NCI-H524 (cell line): ENCODE data around the gene COX4I2.
"Not testable (repeated sequence)": the region's sequence is repeated elsewhere in the genome, so short reads cannot be mapped to it uniquely, and the experiment has no call there.

Source experiments
- DNase-seq, 2 experiments: peaks; one replicate each; lab custom pipeline; 2025; lab: John Stamatoyannopoulos, UW

The COX4I2 gene

DNA sequence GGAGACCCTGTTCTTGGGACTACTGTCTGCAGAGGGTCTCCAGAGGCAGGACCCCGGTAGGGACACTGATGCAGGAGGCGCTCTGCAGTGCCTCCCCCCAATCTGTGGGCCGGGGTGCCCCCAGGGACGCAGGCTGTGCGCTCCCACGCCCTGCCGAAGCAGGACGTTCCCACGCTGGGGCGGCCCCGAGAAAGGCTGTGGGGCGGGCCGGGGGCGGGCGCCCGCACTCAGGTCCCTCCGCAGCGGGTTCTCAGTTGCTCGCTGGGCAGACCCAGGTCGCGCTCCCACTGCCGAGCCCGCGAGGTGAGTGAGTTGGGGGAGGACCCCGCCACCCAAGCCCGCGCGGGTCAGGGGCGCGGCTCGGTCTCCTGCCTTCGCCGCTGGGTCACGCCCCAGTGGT lies at the start of gene COX4I2:
TSS of gene COX4I2 (plus strand) at position 253 of the 400 bp plus-strand sequence. CDS start 1,106 bp downstream, outside the sequence.
- DNase-seq: no peak

DNA sequence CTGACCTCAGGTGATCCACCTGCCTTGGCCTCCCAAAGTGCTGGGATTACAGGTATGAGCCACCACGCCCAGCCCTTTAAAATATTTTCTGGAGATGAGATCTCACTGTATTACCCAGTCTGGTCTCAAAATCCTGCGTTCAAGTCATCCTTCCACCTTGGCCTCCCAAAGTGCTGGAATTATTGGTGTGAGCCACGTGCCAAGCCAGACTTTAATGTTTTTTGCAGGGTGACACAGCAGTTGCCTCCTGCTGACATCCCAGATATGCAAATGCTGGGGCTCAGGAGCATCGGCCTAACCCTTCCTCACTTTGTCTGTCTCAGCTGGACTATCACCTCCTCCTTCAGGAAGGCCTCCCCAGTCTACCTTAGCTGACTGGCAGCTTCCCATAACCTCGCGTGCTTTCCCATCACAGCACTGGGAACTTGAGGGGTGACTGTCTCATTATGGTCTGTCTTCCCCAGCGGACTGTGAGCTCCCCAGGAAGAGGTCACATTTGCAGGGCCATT lies 46.9 kb upstream of the COX4I2 start:
- no peak for DNase-seq

DNA sequence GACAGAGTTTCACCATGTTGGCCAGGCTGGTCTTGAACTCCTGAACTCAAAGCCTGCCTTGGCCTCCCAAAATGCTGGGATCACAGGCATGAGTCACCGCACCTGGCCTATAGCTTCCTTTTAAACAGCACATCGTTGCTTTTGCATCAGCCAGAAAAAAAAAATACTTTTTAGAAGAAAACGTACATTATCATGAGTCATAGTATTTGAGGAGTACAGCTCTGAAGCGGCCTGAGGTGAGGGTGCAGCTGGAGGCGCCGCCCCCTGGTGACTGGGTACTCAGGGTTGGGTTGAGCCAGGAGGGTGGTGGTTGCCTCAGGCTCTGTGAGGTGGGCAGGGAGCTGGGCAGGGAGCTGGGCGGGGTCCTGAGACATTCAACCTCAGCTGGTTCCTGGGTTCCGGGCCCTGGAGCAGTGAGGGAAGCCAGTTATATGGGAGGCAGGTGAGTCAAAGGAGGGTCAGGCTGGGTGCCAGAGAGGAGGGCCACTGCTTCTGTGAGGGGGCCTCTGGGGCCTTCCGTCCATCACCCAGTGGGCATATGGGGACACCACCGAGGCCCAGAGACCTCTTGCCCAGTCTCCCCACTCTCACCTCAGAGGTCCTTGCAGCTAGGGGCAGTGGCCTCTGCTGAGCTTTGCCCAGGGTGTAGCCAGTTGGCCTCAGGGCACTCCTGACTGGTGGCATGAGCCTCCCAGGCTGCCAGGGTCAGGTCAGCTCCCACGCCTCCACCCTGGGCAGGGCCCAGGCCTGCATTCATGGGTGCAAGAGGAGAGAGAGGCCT lies 44.3 kb upstream of the COX4I2 start:
- DNase-seq: no peak

DNA sequence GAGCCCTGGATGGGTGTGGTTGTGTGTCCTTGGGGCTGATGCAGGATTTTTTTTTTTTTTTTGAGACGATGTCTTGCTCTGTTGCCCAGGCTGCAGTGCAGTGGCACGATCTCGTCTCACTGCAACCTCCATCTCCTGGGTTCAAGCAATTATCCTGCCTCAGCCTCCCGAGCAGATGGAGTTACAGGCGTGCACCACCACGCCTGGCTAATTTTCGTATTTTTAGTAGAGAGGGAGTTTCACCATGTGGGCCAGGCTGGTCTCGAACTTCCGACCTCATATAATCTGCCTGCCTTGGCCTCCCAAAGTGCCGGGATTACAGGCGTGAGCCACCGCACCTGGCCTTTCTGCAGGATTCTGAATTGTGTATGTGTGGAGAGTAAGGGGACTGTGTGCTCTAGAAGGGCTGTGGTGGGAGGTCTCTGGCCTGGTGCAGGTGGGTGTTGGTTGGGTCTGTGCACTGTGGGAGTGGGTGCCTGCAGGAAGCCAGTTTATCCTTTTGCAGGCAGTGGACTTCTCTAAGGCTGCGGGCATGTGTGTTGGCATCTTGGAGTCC lies 43.6 kb upstream of the COX4I2 start:
- no peak for DNase-seq

DNA sequence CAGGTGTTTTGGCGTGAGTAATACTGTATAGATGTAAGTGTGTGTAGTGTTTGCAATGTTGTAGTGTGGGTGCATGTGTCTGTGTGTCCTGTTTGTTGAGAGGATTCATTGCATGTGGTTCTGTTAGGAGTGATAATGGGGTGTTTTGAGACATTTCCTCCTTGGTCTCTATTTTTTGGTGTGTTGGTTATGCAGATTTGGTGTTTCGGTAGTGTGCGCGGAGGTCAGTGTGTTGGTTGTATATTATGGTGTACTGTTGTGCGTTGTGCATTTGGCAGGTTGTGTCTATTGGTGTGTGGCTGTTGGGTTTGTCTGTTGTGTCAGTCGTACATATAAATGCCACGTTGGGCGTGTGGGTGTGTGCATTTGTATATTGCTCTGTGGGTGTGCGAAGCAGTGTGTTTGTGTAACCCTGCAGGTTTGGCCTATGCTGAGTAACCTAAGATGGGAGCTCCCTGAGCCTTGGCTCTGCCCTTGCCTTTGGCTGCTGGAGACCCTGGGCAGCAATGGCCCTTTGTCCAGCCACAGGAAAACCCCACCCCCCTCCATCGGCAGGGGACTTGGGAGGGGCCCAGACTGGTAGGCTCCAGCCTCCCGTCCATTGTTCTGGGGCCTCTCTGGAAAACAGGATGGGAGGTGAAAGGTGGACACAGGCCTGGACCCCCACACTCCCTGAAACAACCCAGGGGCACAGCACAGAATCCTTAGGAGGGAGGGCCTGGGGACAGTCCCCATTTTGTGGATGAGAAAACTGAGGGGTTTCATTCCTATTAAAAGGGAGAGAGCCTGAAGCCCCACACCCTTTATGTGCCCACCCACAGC lies 42.9 kb upstream of the COX4I2 start:
- DNase-seq: no peak

DNA sequence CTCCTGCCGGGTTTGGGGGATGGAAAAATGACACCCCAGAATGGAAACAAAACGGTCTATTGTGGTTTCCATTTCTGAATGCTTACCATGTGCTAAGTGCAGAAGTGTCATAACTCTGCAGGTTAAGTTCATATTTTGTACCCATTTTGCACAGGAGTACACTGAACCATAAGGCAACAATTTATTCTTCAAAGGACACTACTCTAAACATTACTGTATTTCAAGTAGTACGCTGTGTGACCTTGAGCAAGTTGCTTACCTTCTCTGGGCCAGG lies 42.4 kb upstream of the COX4I2 start:
- no peak for DNase-seq

DNA sequence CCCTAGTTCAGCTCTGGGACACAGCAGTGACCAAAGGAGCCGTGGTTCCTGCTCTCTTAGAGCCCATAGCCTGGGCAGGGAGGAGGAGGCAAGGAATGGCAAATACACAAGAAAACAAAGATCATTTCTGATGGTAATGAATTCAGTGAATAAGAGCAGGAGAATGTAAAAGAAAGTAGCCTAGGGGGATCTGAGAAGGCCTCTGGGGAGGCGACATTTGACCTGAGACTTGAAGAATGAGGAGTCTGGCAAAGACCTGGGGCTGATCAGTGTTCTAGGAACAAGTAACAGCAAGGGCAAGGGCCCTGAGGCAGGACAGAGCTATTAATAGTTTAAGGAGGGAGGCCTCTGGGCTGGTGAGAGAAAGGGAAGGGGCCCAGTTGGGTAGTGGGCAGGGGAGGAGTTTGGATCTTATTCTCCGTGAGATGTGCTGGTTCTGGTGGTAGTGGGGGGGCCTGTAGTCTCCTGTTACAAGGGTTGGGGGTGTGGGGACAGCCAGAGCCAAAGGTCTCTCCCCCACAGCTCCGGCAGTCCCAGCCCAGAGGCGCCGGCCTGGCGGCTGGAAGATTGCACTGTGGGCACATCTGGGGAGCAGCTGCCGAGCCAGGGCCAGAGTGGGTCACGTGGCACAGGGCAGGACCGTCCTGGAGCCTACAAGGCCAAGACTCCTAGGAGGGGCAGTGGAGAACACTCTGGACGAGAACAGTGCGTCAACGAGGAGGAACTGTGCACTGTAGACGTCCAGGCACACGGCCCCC lies 41.9 kb upstream of the COX4I2 start:
- DNase-seq: no peak

DNA sequence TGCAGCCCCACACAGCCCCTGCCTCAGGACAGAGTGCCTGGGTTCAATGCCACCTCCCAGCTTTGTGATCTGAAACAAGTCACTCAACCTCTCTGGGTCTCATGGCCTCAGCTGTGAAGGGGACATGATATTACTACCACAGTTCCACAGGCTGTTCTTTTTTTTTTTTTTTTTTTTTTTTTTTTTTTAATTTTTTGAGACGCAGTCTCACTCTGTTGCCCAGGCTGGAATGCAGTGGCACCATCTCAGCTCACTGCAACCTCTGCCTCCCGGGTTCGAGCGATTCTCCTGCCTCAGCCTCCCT lies 41.3 kb upstream of the COX4I2 start:
- not testable (repeated sequence) for DNase-seq

DNA sequence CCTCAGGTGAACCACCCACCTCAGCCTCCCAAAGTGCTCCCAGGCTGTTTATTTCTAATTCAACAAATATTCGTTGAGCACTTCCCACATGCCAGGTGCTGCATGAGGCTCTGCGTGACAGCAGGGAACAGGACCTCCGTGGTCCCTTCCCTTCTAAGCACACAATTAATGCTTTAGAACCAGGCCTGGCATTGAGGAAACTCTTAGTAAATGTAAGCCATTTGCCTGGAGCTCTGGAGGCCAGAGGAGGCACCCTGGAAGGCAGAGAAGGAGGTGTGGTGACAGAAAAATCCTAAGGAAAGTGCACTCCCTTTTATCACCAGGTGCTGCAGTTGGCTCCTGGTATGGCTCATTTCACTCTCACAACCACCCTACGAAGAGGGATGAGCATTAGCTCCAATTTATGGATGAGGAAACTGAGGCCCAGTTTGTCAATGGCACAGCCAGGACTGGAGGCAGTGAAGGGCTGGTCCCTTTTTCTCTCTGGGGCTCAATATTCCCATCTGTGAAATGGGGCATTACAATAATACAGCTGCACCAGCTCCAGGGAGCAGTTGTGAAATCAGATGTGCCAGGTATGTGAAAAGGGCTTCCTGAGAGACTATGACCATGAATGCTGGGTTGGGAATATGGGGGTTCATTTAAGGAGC lies 40.8 kb upstream of the COX4I2 start:
- no peak for DNase-seq

DNA sequence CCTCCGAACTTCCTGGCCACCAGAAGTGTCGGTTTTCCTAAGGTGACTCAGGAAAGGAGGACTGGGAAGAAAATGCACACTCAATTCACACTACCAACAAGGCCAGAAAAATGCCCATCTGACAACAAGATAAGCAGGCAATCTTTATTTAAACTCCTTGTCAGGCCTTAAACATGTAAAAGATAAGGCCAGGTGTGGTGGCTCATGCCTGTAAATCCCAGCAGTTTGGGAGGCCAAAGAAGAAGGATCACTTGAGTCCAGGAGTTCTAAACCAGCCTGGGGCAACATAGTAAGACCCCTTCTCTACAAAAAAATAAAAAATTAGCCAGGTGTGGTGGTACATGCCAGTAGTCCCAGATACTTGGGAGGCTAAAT lies 40.2 kb upstream of the COX4I2 start:
- DNase-seq: no peak

DNA sequence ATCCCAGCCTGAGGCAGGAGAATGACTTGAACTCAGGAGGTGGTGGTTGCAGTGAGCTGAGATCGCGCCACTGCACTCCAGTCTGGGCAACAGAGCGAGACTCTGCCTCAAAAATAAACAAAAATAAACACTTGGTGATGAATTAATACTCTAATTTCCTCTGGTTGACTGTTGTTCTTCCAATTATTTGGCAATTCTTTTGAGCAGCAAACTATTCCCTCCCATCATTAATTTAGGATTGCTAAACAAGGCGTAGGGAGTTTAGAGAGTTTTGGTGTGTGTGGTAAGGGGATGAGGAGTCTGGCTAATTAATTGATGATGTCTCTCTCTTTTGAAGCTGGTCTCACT lies 35.3 kb upstream of the COX4I2 start:
- no peak for DNase-seq

DNA sequence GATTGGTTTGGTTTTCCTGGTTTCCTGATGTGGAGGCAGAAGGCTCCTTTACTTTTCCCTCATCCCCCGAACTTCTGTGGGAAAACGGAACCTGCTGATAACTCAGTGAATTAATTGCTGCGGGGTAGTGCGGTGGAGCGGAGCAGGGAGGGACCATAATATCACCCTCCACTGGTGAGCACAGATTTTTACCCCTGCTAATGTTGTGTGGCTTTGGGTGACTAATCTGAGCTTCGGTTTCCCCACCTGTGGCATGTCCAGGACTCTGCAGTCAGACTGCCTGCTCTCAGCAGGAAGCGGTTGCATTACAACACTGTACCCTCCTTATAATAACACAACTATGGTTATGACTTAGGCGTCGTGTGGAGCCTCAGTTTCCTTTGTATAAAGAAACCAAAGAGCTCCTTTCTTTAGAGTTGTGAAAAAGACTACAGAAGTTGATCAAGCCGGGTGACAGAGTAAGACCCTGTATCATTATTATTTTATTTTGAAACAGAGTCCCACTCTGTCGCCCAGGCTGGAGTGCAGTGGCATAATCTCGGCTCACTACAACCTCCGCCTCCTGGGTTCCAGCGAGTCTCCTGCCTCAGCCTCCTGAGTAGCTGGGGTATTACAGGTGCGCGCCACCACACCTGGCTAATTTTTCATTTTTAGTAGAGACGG lies 34.8 kb upstream of the COX4I2 start:
- DNase-seq: no peak

DNA sequence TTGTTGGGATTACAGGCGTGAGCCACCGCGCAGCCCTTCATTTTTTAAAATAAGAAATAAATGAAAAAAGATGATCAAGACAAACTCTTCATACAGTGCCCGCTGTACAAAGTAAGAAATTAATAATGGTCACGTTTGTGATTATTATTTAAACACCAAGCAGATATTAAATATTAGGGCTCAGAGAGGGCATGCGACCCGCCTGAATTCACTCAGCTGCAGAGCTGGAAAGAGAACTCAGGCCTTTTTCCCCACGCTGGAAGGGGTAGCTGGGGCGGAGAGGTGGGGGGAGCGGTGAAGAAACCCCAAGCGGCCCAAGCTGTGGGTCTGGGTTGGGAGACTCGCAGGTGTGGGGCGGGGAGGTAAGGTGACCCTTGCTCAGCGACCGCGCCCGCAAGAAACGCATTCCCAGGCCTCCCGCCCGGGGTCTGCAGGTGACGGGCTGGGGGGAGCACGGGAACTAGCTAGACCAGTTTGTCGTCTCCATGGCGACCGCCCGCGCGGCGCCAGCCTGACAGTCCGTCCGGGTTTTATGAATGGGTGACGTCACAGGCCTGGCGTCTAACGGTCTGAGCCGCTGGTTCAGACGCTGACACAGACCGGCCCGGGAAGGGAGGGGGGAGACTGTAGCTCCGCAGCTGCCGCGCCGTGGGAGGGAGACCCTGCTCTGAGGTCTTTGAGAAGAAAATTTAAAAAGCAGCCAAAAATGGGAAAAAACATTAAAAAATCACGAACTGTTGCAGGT lies 33.7 kb upstream of the COX4I2 start:
- DNase-seq: peak; percentile 99 to 100

DNA sequence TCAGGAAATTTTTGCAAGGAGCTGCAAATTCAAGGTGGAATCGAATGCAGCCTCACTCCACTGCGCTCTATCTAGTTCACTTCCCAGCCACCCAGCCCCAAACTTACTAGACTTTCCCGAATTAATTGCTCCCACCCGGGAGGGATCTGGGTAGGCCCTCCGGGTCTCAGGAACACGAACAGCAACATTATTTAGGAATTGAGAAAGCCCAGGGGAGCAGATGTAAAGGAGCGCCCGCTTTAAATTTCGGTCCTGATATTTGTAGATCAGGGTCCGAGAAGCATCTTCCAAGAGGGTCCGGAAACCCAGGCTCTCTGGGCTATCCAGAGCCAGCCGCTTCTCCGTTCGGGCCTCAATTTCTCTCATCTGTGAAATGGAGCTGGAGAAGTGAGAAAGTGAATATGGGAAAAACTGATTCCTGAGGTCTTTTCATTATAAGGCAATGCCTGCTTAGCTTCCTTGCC lies 33.1 kb upstream of the COX4I2 start:
- DNase-seq: no peak

DNA sequence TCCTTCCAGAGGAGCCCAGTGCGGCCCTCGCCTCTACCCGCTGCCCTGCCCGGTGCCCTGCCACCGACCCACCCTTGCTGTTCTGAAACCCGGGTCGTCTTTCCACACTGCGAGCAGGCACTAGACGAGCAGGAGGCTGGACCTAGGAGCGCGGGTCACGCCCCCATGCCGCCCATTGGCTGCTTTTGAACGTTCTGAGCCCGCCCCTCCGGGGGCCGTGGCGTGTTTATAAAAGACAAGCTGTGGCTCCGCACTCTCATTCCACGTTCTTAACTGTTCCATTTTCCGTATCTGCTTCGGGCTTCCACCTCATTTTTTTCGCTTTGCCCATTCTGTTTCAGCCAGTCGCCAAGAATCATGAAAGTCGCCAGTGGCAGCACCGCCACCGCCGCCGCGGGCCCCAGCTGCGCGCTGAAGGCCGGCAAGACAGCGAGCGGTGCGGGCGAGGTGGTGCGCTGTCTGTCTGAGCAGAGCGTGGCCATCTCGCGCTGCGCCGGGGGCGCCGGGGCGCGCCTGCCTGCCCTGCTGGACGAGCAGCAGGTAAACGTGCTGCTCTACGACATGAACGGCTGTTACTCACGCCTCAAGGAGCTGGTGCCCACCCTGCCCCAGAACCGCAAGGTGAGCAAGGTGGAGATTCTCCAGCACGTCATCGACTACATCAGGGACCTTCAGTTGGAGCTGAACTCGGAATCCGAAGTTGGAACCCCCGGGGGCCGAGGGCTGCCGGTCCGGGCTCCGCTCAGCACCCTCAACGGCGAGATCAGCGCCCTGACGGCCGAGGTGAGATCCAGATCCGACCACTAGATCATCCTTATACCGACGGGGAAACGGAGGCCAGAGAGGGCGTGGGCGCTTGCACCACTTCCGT lies 32.4 kb upstream of the COX4I2 start, which contains the start of gene ID1:
TSS of gene ID1 (plus strand) at position 259 of the 871 bp plus-strand sequence. CDS start at position 358, 99 bp downstream.
- peak; percentile 98 for DNase-seq

DNA sequence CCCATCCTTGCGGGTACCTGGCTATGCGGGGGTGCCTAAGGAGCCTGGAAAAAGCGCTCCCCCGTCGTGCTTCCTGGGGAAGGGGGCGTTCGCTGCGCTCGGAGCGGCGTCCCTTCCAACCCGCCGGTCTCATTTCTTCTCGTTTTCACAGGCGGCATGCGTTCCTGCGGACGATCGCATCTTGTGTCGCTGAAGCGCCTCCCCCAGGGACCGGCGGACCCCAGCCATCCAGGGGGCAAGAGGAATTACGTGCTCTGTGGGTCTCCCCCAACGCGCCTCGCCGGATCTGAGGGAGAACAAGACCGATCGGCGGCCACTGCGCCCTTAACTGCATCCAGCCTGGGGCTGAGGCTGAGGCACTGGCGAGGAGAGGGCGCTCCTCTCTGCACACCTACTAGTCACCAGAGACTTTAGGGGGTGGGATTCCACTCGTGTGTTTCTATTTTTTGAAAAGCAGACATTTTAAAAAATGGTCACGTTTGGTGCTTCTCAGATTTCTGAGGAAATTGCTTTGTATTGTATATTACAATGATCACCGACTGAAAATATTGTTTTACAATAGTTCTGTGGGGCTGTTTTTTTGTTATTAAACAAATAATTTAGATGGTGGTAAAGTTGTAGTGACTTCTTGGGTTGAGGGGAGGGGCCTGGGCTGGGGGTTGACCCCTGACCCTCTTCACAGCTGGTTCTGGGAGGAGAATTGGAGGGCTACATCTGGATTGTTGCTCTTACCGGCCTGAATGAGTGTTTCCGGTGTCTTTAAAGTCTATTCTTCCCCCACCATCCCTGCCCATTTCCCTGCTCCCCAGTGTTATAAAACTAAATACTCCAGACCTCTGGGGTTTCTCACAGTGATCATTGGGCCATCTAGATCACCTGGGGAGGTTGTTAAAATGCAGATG lies 31.6 kb upstream of the COX4I2 start:
- peak; percentile 31 to 52 for DNase-seq

DNA sequence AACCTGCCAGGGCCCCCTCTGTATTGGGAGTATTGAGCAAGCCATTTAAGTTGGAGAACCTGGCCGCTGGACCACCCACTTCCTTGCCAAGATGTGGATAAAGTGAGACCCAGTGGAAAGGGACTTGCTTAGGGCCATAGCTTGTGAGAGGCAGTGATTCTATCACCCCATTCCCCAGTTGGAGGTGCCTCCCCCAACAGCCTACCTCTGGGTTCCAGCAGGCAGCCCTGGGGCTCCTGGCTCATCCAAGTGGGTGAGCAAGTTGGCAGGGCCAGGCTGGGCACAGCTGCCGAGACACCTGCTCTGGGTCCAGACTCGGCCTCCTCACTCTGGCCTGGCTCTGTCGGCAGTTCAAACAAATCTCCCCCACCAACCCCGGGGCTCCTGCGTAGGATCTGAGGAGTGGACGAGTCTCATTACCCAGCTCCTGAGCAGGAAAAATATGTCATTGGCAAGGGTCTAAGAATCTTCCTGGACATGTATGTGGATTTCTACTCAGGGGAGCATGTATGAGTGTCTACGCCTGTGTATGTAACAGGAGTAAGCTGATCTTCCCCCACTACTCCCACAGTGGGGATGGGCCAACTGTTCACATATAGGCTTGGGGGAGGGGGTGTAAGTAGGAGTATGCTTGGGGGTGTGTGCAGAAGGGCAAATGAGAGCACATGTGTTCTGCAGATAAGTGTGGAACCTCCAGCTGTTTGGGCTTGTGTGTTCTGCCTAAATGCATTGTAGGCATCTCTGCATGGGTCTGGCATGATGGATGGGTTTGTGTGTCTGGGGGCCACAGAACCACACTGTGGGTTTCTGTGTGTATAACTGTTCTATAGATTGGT lies 30.7 kb upstream of the COX4I2 start:
- peak; percentile 93 to 97 for DNase-seq
